ENCODE data around the gene DDX39B.
A peak's percentile ranks its signal among the peaks of the same experiment; 100 is the strongest.
"Not testable (repeated sequence)": the region's sequence is repeated elsewhere in the genome, so short reads cannot be mapped to it uniquely, and the experiment has no call there.

Gene DDX39B

GRCh38 chr6:31493875-31494694, 47.7 kb downstream of the DDX39B start:
- Histone ChIP-seq H3K27me3 (replicated peaks; ENCODE audit: control insufficient read depth, insufficient read depth, low read length) (no peaks in the 10 kb centered on the region), H3K4me3 (replicated peaks; ENCODE audit: low read depth, low read length) (peak overlapping the region; percentile 85), H3K36me3 (ENCODE audit: control insufficient read depth, insufficient read depth, low read length) (no peaks in the 10 kb centered on the region)
- DNase-seq (ENCODE audit: extremely low read depth, insufficient read length) = peak; percentile 87
- TF ChIP-seq CTCF (IDR thresholded peaks at IDR 0.05; ENCODE audit: insufficient read depth, low read length, poor library complexity, severe bottlenecking) = peak; percentile 98

- not testable (repeated sequence) for H3K36me3 ChIP-seq (ENCODE audit: control insufficient read depth, insufficient read depth, low read length); H3K27me3 ChIP-seq (replicated peaks; ENCODE audit: control insufficient read depth, insufficient read depth, low read length); DNase-seq (ENCODE audit: extremely low read depth, insufficient read length)
- H3K4me3 ChIP-seq (replicated peaks; ENCODE audit: low read depth, low read length) = peak overlapping the region; percentile 85
Observed at GRCh38 chr6:31493550-31493874, 48.3 kb downstream of the DDX39B start.

DNA sequence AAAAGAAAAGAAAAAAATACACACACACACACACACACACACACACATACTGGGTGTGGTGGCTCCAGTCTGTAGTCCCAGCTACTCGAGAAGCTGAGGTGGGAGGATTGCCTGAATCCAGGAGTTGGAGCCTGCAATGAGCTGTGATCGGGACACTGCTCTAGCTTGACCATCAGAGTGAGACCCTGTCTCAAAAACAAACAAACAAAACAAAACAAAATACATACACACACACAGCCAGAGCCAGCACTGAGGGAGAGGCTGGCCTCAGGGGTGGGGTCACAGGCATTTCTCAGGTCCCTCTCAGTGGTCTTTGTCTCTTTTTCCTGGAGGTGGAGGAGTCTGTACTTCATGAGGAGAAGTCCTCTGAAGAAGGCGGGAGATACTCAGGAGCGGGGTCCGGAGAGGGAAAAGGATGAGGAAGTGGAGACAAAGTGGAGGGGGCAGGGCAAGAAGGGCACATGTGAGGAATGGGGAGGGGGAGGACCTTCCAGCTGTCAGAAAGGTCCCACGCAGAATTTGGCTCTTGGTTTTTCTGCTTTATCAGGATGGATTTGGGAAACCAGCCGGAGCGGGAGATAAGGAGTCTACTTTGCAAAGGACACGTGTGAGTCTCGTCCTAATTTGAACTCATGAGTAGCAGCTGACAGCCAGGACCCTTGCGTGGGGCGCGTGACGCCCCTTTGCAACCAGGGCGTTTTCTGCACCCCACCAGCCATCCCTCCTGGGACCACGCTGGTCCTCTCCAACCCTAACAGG, 51.5 kb downstream of the DDX39B start:
- Histone ChIP-seq H3K27me3 (replicated peaks; ENCODE audit: control insufficient read depth, insufficient read depth, low read length) (no peaks in the 10 kb centered on the region), H3K4me3 (replicated peaks; ENCODE audit: low read depth, low read length) (no peak overlapping the region), H3K36me3 (ENCODE audit: control insufficient read depth, insufficient read depth, low read length) (no peaks in the 10 kb centered on the region)
- no peak for TF ChIP-seq CTCF (IDR thresholded peaks at IDR 0.05; ENCODE audit: insufficient read depth, low read length, poor library complexity, severe bottlenecking)
- no peak for DNase-seq (ENCODE audit: extremely low read depth, insufficient read length)

DNA sequence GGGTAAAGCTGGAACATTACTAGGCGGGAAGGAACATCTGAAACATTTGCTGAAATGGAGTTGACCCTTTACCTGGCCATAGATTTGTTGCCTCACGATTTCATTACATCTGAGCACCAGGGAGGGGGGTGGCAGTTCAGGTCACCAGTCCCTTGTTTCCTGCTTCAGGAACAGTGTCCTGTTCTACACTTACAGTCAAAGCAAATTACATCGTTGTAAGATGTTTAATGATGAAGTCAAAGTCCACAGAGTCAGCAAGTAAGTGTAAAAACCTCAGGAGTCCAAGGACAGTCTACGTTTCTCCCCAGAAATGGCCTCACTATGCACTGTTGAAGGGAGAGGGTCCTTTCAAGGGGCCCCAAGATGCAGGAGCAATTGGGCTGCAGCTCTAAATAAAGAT, 52.7 kb downstream of the DDX39B start:
- Histone ChIP-seq H3K4me3 (replicated peaks; ENCODE audit: low read depth, low read length) (no peak overlapping the region), H3K36me3 (ENCODE audit: control insufficient read depth, insufficient read depth, low read length) (no peaks in the 10 kb centered on the region), H3K27me3 (replicated peaks; ENCODE audit: control insufficient read depth, insufficient read depth, low read length) (no peaks in the 10 kb centered on the region)
- TF ChIP-seq CTCF (IDR thresholded peaks at IDR 0.05; ENCODE audit: insufficient read depth, low read length, poor library complexity, severe bottlenecking) = no peak
- no peak for DNase-seq (ENCODE audit: extremely low read depth, insufficient read length)

- not testable (repeated sequence) for H3K36me3 ChIP-seq (ENCODE audit: control insufficient read depth, insufficient read depth, low read length); H3K27me3 ChIP-seq (replicated peaks; ENCODE audit: control insufficient read depth, insufficient read depth, low read length); DNase-seq (ENCODE audit: extremely low read depth, insufficient read length); H3K4me3 ChIP-seq (replicated peaks; ENCODE audit: low read depth, low read length)
Observed at GRCh38 chr6:31487674-31488073, 54.1 kb downstream of the DDX39B start.

- H3K36me3 ChIP-seq (ENCODE audit: control insufficient read depth, insufficient read depth, low read length); DNase-seq (ENCODE audit: extremely low read depth, insufficient read length); H3K4me3 ChIP-seq (replicated peaks; ENCODE audit: low read depth, low read length); H3K27me3 ChIP-seq (replicated peaks; ENCODE audit: control insufficient read depth, insufficient read depth, low read length): not testable (repeated sequence)
Observed at GRCh38 chr6:31486065-31486837, 55.6 kb downstream of the DDX39B start.

- TF ChIP-seq CTCF (IDR thresholded peaks at IDR 0.05; ENCODE audit: insufficient read depth, low read length, poor library complexity, severe bottlenecking) = no peak
- Histone ChIP-seq H3K36me3 (ENCODE audit: control insufficient read depth, insufficient read depth, low read length) (no peaks in the 10 kb centered on the region), H3K4me3 (replicated peaks; ENCODE audit: low read depth, low read length) (no peak overlapping the region), H3K27me3 (replicated peaks; ENCODE audit: control insufficient read depth, insufficient read depth, low read length) (no peaks in the 10 kb centered on the region)
- no peak for DNase-seq (ENCODE audit: extremely low read depth, insufficient read length)
Observed at GRCh38 chr6:31485055-31485454, 56.7 kb downstream of the DDX39B start.
